ENCODE results near the gene KLHL3.

GRCh38 chr5:137616046-137616445, 119.8 kb downstream of the KLHL3 start:
- no peak for TF ChIP-seq CTCF (tag by site-specific recombination; IDR thresholded peaks at IDR 0.05)
- TF ChIP-seq KLF10 (tag by site-specific recombination; IDR thresholded peaks at IDR 0.05) = no peak
